ENCODE data around the gene SUCO. TPM values are rescaled to one million over a fixed set of nuclear protein-coding genes. Genes with fewer than 3 reads are reported as not detected.

The SUCO gene
- total and polyA plus RNA-seq, 8 donors: 30.3 to 73.7 (median 63.5) TPM

DNA sequence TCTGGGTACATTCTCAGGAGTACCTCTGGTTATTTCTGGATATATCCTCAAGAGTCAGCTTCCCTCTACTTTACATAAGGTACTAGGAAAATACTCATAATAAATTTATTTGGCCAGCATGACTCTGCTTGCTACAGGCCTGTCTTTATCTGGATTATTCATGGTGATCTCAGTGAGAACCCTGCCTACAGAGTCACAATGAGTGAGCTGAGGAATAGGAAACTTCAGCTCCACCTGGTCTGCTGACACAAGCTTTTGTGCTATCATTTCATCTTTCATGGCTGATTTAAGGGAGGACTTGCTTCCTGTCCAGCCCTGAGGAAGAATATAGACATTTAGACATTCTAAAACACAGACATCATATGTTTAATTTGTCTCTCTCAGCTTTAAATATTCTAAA lies 19.5 kb upstream of the SUCO start:
- Histone ChIP-seq H3K27ac (no peak overlapping the region), H3K27me3 (no peaks in the 10 kb centered on the region), H3K4me3 (no peak overlapping the region), H3K4me1 (peaks cover 0 to 10% of the 10 kb centered on the region in 2 donors), H3K9me3 (no peaks in the 10 kb centered on the region), H3K36me3 (no peaks in the 10 kb centered on the region)
- TF ChIP-seq, protein P1, sequence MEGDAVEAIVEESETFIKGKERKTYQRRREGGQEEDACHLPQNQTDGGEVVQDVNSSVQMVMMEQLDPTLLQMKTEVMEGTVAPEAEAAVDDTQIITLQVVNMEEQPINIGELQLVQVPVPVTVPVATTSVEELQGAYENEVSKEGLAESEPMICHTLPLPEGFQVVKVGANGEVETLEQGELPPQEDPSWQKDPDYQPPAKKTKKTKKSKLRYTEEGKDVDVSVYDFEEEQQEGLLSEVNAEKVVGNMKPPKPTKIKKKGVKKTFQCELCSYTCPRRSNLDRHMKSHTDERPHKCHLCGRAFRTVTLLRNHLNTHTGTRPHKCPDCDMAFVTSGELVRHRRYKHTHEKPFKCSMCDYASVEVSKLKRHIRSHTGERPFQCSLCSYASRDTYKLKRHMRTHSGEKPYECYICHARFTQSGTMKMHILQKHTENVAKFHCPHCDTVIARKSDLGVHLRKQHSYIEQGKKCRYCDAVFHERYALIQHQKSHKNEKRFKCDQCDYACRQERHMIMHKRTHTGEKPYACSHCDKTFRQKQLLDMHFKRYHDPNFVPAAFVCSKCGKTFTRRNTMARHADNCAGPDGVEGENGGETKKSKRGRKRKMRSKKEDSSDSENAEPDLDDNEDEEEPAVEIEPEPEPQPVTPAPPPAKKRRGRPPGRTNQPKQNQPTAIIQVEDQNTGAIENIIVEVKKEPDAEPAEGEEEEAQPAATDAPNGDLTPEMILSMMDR (IDR thresholded peaks at IDR 0.05): no peak
- intact Hi-C loops (cut with DNase I): no loop called here
- ATAC-seq (no peak), DNase-seq (no peak)

DNA sequence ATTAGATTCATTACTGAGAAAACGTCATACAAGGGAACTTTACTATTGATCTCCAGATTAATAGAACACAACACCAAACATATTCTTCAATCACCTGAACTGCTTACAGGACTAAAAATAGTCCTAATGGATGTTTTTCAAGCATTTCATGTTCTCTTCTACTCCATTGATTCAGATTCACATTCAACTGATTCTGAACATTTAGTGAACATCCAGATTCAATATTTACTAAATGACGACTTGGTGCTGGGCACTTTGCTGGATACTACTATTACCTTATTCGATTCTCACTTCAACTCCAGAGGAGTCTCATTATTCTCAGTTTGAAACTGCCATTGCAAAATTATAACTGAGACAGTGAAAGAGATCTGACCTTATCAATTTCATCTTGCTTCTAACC lies 18.8 kb upstream of the SUCO start:
- TF ChIP-seq, protein P1 (IDR thresholded peaks at IDR 0.05): no peak
- H3K9me3 ChIP-seq: no peaks in the 10 kb centered on the region
- DNase-seq (no peak), ATAC-seq (no peak)
- H3K4me1 ChIP-seq: peaks cover 0 to 10% of the 10 kb centered on the region in 2 donors
- intact Hi-C loops (cut with DNase I): no loop called here
- no peak overlapping the region for H3K4me3 ChIP-seq
- H3K27ac ChIP-seq: no peak overlapping the region
- H3K27me3 ChIP-seq: no peaks in the 10 kb centered on the region
- H3K36me3 ChIP-seq: no peaks in the 10 kb centered on the region

DNA sequence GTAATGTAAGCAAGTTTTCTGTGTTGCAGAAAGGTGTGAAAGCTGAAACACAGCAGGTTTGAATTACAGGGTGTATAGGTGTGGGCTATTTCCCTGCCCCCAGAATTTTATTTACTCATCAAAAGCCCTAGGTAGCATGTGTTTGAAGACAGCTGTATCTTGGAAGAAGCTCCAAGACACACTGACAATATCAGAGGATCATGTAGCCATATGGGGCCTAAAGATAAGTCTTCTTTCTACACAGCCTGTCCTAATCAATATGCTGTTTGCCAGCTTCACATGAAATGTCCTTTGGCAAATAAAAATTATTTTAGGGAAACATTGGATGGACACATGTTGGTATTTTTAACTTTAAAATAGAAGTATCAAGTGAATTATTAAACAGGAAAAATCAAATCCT lies 17.5 kb upstream of the SUCO start:
- intact Hi-C loops (cut with DNase I): no loop called here
- TF ChIP-seq, protein P1 (IDR thresholded peaks at IDR 0.05): no peak
- DNase-seq: no peak

DNA sequence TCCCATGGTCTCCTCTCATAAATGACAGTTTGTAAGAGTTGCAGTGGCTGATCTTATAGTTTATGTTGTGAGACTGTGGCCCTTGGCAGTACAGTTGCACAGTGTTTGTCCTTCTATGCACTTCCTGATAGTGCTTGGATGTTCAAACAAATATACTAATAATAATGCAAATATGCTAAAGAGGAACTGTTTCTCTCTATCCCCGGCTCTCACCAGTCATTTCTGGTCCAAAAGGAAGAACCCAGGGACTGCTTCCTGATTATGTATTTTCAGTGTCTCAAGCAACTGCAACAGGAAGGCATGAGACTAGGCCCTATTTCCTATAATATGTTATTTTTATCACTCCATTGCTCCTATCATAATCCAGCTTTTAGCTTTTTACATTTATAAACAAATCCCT lies 17.0 kb upstream of the SUCO start:
- no peaks in the 10 kb centered on the region for H3K36me3 ChIP-seq
- intact Hi-C loops (cut with DNase I): no loop called here
- no peaks in the 10 kb centered on the region for H3K9me3 ChIP-seq
- ATAC-seq (peak; percentile 50), DNase-seq (no peak)
- H3K27ac ChIP-seq: peak overlapping the region in 1 of 2 donors; percentile 60
- H3K27me3 ChIP-seq: no peaks in the 10 kb centered on the region
- peaks cover 0 to 10% of the 10 kb centered on the region in 2 donors for H3K4me1 ChIP-seq
- TF ChIP-seq, protein P1 (IDR thresholded peaks at IDR 0.05): no peak
- H3K4me3 ChIP-seq: no peak overlapping the region

More for the DNA sequence above, 17.5 kb upstream of the SUCO start:
- H3K4me3 ChIP-seq: no peak overlapping the region
- peak overlapping the region in 1 of 2 donors; percentile 60 for H3K27ac ChIP-seq
- no peaks in the 10 kb centered on the region for H3K9me3 ChIP-seq
- H3K27me3 ChIP-seq: no peaks in the 10 kb centered on the region
- H3K4me1 ChIP-seq: peaks cover 0 to 10% of the 10 kb centered on the region in 2 donors
- ATAC-seq: no peak
- H3K36me3 ChIP-seq: no peaks in the 10 kb centered on the region

DNA sequence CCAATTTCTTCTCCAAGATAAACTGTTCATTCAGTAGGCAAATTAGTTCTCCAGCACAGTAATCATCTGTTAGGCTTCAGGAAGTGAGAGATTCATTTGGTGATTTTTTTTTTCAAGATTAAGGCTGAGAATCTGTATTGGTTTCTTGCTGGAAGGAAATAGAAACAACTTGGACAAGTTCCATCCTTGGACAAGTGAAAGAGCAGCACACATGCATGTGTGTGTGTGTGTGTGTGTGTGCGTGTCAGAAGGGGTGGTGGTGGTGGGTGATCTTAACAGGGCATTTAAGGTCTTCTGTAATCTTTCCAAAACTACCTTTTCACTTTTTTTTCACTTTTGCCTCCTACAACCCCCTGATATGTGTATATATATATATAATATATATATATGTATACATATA lies 15.9 kb upstream of the SUCO start:
- ATAC-seq (no peak), DNase-seq (no peak)
- Histone ChIP-seq H3K36me3 (no peaks in the 10 kb centered on the region), H3K4me3 (no peak overlapping the region), H3K27ac (no peak overlapping the region), H3K9me3 (no peaks in the 10 kb centered on the region), H3K4me1 (peaks cover 0 to 10% of the 10 kb centered on the region in 2 donors), H3K27me3 (no peaks in the 10 kb centered on the region)
- TF ChIP-seq, protein P1 (IDR thresholded peaks at IDR 0.05): no peak
- intact Hi-C loops (cut with DNase I): no loop called here

Measured in left lung (tissue), 10 donors.